Measurements from ENCODE around the gene LRRC19.
A peak's percentile ranks its signal among the peaks of the same experiment; 100 is the strongest.

Gene LRRC19, protein sequence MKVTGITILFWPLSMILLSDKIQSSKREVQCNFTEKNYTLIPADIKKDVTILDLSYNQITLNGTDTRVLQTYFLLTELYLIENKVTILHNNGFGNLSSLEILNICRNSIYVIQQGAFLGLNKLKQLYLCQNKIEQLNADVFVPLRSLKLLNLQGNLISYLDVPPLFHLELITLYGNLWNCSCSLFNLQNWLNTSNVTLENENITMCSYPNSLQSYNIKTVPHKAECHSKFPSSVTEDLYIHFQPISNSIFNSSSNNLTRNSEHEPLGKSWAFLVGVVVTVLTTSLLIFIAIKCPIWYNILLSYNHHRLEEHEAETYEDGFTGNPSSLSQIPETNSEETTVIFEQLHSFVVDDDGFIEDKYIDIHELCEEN

DNA sequence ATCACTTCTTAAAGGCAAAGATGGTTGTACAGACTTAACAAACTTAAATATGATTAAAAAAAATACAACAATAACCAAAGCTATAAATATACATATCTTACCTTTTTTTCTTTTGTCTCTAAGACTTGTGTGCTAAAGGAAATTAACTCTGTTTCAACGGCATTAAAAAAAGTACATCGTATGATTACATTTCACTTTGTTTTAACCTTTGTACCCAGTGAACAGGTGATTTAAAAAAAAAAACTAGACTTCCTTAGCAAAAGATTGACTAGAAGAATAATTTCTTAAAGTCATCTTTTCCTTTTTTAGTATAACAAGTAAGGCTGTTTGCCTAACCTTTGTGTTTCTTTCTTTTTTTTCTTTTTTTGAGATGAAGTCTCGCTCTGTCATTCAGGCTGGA lies at the start of gene LRRC19:
Gene LRRC19 (minus strand): TSS at position 182 of the 400 bp plus-strand sequence. CDS start 5,978 bp downstream, outside the sequence.
- DNase-seq: no peak

DNA sequence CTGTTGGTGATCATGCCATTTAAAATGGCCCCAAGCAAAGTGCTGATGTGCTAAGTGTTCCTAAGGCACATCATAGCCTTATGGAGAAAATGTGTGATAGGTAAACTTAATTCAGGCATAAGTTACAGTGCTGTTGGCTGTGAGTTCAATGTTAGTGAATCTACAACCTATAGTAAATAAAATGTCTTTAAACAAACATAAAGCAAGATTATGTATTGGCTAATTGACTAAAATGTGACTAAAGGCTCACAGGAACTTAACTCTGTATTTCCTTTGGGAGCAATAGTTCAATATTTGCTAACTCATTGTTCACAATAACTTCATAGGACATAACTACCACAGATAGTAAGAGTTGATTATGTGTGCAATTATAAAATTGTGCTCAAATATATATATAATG lies 49.4 kb upstream of the LRRC19 start:
- no peak for DNase-seq

DNA sequence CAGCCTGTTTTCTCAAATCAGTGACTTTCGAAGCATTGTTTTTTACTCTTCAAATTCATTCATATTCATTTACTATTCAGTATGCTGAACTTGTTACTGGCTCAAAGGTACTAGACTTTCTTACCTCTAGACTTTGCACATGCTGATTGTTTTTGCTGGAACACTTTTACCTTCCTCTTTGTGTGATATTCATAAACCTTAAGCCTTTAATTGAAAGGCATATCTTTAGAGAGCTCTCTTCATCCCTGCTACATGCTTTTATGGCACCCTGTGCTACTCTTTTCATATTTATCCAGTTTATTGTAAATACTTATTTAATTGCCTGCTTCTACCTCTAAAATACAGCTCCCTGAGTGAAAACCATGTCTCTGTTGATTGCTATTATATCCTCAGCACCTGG lies 48.7 kb upstream of the LRRC19 start:
- no peak for DNase-seq

DNA sequence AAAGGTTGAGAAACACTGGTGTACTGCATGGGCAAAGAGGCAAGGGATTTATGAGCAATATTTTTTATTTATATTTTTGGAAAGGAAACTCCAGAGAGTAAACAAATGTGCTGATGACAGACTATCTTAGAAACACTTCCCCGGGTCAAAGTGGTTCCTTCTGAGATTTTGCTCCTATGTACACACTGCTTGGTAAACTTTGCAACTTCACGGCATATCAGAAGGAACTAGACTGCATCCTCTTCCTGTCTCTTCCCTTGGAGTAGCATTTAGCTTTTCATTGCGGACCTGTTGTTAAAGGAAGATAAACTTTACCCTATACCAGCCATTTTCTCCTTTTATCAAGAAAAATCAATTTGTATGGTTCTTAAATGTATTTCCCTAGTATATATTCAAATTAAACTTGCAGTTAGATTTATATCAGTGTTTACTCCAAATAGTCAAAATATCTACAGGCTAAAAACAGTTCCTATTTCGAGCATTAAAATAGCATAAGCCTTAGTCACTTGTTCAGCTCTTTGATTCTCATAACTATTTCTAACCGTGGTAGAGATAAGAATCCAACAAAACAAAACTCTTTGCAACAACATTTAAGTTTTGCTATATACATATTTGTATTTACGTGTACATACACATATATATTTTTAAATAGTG lies 48.0 kb upstream of the LRRC19 start:
- no peak for DNase-seq

DNA sequence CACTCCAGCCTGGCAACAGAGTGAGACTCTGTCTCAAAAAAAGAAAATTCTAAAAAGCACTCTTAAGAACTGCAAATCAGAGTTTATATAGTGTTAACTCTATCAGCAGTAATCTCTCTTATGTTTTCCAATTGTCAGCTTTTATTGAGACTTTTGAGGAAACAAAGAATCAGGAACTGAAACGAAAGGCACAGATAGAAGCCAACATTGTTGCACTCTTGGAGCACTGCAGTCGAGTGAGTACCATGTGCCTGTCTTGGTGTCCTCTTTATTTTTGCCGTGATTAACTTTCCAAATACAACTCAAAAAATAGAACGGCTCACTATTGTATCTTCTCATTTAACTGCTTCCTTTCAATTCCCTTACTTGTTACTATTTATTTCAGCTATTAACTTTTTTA lies 41.7 kb upstream of the LRRC19 start:
- no peak for DNase-seq

DNA sequence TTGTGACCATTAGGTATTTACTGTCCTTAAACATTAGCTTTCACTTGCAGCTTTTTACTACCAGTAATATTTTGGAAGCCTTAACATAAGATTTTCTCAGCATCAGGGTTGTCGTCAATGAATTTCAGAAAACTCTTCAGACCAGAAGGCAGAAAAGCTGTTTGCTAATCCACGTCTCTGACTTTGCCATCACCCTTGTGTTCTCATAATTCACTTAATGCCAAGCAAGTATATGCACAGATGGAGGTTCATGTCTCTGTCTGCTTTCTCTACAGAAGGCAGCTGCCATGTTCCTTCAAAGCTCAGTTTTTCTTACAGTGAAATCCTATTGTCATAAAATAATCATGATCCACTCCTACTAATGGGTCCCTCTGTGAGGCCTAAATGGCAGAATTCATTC lies 37.7 kb upstream of the LRRC19 start:
- no peak for DNase-seq

DNA sequence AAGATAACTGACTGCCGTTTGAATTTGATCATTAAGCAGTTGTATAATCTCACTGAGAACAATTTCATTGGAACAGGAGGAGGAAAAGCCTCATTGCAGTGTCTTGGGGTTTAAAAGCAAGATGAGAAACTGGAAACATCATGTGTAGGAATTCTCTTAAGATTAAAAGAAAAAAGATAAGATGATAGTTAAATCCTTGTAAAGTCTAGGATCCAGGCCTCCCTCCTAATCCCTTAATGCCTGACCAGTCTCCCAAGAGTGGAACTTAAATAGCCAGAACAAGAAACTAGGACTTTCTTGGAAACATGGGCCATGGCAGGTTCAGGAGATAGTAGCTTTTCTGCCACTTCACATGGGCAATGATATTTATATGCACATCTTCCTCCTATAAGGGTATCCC lies 37.0 kb upstream of the LRRC19 start:
- no peak for DNase-seq

DNA sequence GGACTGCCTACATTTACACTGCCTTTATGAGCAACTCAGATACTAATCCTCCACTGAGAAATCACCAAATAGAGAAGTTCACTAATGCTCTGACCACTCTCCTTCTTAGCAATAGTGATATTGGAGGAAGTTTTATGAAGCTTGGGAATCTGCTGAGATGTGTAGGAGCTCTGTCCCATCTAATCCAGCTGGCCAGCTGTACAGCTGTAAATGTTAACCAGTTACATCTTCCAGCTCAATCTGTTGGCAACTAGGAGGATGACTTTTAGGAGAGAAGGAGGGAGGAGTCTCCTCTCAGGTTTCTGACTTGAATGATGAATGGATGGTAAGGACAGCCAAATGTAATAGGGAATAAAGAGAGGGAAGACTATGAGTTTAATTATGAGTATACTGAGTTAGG lies 36.3 kb upstream of the LRRC19 start:
- DNase-seq: no peak

DNA sequence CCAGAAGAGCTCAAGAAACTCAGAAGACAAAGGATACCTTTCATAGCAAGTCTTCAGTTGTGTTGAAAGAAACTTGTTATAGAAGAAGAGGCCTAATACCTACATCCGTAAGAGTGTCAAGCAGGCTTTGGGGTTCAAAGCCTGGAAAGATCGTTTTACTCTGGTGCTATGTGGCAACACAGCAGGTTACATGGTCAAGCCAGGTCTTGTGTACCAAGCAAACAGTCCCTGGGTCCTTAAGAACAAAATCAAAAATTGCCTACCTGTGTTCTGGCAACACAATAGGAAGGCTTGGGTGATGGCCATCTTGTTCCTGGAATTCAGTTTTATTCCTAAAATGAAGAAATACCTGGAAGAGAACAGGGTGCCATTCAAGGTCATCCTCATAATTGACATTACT lies 32.0 kb upstream of the LRRC19 start:
- no peak for DNase-seq

DNA sequence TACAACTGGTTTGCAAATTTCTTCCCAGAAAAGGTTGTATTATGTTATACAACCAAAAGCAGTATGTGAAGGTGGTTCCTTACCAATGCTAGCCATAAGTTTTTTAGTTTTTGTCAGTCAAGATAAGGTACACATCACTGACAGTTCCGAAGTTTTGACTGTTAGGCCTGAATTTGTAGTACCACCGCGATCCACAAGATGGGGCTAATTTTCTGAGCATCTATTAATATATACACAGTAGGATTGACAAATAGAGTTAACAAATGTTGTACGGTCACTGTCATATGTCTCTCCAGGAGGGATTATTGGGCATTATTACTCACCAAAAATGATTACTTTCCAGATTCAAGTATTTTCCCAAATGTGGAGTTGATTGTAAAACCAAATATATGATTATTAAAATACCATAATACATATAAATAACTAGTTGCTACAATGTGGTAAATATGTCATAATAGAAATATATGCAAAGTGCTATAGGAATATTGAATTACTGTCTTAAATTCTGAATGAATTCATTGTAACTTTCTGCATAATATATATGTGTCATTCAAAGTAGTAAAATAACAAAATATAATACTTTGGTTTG lies 28.4 kb upstream of the LRRC19 start:
- peak; percentile 38 for DNase-seq

DNA sequence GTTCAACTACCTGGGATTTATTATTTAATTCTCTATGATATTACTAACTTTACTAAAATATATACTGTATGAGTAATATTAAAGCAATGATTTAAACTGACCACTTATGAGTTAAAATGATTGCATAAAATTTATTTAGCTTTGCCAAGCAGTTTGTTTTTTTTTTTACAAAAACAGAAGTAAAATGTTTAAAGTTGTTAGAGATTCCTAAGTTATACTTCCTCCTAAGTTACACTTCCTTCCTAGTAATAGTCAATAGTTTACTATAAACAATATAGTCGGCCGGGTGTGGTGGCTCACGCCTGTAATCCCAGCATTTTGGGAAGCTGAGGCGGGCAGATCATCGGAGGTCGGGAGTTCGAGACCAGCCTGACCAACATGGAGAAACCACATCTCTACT lies 23.7 kb upstream of the LRRC19 start:
- DNase-seq: no peak

DNA sequence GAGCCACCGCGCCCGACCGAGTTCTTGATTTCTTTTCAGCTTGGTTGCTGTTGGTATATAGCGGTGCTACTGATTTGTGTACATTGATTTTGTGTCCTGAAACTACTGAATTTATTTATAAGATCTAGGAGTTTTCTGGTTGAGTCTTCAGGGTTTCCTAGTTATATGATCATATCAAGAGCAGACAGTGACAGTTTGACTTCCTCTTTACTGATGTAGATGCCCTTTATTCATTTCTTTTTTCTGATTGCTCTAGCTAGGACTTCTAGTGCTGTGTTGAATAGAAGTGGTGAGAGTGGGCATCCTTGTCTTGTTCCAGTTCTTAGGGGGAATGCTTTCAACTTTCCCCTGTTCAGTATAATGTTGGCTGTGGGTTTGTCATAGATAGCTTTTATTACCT lies 17.4 kb upstream of the LRRC19 start:
- DNase-seq: no peak

DNA sequence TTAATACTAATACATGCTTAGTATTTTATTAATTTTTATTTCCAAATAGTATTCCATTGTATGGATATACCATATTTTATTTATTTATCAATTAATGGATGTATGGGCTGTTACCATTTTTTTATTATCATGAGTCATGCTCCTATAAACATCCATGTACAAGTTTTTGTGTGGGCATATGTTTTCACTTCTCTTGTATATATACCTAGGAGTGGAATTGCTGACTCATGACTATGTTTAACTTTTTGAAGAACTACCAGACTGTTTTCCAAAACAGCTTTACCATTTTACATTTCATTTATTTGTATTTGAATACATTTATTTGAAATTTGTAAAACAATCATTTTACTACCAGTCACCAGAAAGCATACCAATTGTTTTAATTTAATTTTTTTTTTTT lies 14.1 kb upstream of the LRRC19 start:
- no peak for DNase-seq

DNA sequence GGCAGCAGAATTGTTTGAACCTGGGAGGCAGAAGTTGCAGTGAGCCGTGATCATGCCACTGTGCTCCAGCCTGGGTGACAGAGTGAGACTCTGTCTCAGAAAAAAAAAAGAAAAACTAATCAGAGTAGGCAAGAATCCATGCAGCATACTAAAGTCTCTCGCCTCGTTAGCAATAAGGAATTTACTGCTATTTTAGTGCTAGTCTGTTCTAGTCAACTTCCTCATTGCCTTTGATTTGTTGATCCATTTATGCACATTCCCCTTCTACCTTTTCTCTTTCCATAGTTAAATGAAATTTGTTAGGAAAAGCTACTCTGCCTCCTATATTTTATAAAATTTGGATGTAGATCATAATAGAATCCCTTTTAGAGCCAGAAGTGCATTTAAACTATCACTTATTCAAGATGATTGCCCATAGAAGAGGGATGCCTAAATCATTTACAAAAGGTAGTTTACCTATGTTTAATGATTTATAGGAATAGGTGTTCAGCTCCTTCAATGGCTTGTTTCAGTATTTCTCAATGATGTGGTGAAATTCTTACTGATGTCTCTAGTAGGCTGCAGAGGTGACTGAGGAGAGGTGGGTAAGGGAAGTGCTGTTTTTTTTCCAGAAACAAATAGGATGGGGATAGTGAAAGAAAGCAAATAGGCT lies 1.9 kb downstream of the LRRC19 start:
- DNase-seq: no peak

DNA sequence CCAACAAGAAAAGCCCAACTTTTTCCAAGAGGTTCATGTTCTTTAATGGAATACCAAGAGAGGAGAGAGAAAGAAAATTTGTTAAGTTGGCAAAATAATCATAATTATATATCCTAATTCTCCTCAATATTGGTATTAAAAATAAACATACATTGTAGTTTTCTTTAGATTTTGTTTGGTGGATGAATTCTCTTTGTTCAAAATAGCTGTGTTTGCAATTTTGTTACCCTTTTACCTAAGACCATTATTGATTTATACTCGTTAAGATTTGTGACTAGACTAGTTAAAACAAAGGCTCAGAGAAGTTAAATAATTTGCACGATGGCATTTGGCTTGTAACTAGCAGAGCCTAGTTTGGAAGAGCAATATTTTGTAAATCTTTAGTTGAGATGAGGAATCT lies 9.7 kb downstream of the LRRC19 start:
- no peak for DNase-seq

DNA sequence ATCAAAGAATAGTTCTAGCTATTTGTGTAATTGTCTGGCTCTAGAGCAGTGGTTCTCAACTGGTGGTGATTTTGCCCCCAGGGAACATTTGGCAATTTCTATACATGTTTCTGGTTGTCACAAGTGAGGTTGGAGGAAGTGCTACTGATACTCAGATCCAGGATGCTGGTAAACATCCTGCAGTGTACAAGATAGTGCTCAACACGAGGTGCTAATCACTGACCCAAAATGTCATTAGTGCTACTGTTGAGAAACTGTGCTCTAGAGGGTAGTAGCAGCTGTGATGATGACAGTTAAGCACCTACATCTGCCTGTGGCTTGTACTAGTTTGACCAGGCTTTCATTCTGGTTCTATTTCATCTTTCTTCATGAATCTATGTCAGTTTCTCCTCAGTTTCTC lies 22.1 kb downstream of the LRRC19 start:
- DNase-seq: no peak

DNA sequence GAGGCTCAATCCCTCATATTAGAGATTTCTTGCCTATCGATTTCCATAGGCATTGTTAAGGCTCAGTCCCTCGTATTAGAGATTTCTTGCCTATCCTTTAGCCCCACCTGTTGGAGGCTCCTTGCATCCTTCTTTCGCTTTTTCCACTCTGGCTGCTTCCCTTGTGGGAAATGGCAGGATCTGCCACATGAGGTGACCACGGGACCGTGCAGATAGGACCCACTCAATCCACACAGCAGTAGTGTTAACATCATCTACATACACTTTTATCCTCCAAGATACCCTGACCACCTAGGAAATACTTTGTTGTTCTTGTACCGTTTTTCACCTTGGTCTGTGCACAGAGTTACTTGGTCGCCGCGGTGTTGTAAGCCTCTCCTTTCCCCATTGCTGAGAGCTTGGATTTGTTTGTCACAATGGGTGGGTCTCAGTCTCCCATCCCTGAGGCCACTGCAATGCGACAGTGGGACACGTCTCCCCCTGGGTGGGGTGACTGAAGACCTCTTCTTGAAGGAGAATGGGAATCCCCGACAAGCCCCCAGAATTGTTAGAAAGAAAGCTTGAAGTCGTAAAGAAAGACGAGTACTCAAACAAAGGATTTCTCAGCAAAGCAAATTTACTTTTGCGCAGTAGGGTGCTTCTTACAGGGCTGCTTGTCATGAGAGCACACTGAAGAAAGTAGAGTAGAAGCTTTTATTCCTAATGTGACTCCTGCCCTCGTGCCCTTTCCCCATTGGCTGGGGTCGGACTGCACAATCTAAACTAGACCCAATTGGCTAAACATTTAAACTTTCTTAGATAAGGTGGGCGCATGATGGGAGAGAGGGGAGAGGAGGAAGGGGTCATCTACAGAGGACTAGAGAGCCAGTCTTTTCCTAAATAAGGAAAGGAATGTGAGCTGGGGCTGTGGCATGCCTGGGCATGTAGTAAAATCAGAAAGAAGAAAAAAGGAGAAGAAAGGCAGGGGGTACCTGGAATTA lies 29.5 kb downstream of the LRRC19 start:
- no peak for DNase-seq

DNA sequence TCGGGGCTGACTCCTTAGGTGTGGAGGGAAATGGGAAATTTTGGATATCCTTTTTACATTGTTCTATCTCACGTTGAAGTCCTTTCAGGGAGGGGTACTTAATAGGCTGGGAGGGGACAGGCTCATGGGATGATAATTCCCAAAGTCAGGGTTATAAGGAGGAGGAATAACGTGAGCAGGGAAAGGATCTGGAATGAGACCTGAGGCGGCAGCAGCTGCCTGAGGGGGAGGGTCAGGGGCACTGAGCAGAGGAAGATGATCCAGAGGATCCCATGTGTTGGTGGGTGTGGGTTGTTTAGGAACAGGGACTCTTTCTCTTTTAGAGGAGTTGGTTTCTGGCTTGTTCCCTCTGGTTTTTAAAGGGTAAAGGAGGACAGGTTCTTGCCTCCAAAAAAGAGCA lies 30.5 kb downstream of the LRRC19 start:
- no peak for DNase-seq

DNA sequence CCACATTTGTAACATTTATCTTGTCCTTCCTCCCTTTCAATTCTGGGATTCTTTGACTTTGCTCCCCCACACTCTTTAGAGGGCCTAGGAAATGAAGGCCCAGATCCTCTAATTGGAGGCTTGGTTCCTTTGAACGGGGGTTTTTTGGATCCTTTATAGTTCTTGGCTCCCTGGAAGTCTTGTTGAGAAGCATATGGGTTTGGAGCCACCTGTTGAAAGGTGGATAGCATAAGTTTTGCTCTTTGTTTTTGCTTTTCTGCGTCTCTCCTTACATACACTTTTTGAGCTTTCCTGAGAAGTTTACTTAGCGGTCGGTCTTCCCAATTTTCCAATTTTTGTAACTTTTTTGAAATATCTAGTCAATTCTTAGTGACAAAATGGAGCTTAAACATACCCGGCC lies 31.5 kb downstream of the LRRC19 start:
- DNase-seq: no peak

DNA sequence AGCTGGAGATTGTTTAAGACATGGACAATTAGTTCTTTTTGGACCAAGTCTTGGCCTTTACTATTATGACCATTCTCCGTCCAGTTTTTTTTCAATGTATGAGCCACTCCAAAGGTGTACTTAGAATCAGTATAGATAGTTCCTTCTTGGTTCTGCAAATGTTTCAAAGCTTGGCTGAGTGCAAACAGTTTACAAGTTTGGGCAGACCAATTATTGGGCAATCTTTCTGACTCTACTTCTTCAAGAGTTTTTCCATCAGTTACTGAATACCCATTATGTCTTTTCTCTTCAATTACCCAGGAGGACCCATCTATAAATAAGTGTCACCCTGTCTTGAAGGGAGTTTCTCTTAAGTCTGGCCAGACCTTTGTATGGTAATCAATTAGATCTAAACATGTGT lies 33.8 kb downstream of the LRRC19 start:
- DNase-seq: no peak

DNA sequence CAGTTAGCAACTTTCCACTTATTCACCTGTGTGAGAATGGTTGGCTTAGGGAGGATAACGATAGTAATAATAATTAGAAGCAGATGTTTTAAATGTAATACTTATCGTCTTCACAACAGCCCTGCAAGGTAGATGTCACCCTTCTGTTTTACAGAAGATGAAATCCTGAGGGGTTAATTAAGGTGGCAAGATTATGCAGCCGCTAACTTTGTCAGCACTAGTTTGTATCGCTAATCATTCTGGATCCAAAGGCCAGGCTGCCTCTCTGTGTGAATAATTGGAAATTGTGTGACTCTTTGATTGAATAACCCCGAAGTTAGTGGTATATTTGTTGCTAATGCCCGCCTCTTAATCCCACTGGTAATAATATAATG lies 48.6 kb downstream of the LRRC19 start:
- DNase-seq: no peak

Measured in KG1 (cell line).